ENCODE measurements around the gene SFT2D2.
A peak's percentile ranks its signal among the peaks of the same experiment; 100 is the strongest.

The SFT2D2 gene

DNA sequence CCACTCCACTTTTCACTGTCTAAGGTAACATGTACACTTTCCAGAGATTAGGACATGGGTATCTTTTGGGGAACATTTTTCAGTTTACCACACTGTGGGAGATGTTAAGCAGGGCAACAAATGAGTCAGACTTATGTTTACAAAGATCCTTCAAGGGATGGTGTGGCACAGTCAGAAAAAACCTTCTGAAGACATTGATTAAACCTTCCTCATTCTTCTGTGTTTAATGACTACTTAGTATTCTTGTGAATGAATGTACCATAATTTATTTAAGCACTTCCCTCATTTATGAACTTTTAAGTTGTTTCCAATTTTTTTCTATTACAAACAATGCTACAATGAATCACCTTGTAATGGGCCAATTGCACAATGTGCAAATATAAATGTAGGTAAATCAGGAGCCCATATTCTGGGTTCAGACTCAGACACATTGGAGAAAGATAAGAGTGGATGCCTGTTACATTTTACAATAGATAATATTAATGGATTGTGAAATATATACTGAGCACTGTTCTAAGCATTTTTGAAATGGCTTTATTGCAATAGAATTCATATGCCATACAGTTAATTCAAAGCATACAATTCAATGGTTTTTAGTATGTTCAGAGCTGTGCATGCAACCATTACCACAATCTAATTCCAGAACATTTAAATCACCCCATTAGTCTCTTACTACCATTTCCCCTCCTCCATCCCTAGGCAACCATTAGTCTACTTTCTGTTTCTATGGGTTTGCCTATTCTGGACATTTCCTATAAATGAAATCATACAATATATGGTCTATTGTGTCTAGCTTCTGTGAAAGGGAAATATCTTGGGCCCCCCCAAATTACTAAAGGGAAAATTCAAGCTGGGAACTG is 1.9 kb upstream of the SFT2D2 start:
- no peak for DNase-seq

- no peak for DNase-seq
Measured at GRCh38 chr1:168224991-168225390, 813 bp upstream of the SFT2D2 start.

DNA sequence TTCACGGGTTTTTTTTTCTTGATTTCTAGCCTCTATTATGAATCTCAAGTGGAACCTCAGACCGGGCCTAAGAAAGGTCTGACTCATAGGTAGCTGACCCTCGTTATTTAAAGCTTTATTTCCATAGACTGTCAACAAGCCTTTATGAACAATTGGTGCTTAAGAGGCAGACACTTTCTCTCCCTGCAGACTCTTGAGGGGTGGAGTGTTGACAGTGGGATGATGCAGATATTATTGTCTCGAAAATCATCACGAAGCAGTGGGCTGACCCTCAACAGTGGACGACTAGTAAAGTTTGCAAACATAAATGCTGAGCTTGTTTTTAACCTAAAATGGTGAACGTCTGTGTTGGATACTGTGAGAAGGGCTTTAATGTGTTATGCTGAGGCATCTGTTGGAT is 1.8 kb downstream of the SFT2D2 start:
- DNase-seq = peak; percentile 7

GRCh38 chr1:168229893-168230292 is 4.1 kb downstream of the SFT2D2 start:
- DNase-seq = no peak

DNA sequence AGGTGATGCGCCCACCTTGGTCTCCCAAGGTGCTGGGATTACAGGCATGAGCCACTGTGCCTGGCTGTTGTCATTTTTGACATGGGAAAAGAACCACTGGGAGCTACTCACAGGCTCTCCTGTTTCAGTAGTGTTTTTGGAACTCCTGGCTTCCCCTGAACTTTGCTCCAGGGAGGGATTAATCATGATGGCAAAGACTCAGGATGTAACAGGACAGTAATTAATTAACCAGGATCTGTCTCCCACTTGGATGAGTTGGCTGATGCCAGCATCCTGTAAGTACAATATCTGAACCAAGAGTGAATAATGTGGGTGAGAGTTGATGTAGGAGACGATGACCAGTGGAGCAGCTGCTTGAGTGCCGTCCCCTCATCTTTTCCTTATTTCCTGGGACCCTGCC is 4.9 kb downstream of the SFT2D2 start:
- DNase-seq = no peak

GRCh38 chr1:168234846-168235547 is 9.2 kb downstream of the SFT2D2 start:
- DNase-seq = peak; percentile 25

DNA sequence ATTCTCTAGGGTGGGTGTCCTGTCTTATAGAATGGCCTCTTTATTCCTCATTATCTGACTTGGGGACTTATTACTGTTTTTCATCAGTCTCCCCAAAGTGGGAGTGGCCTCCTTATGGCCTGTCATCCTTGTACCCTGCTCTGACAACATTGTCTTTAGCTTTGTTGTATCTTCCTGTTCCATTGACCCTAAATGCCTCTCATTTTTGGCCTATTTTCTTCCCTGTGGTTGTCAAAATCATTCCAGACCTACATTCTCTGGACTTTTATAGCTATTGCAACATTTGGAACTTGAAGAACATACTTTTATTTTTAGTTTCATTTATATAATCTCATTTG is 9.7 kb downstream of the SFT2D2 start:
- no peak for DNase-seq

- DNase-seq = no peak
Measured at GRCh38 chr1:168235937-168236336, 10.1 kb downstream of the SFT2D2 start.

- no peak for DNase-seq
Measured at GRCh38 chr1:168236836-168237611, 11.2 kb downstream of the SFT2D2 start.

DNA sequence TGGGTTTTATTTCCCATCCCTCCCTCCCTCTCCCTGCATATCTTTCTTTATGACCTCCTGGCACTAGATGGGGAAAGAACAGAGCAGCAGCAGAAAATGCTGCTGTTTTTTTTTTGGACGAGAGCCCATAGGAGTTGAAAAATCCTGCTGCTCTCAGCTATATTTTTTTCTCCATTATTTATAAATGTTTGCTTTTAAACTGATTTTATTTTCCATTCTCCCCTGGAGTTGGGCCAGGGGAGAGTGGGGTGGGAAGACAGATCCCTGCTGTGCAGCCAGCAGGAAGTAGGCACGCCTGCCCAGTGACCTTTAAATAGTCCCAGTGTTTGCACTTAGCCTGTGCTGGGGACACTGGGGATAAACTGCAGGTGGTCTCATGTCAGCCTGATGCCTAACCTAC is 17.4 kb downstream of the SFT2D2 start:
- DNase-seq = no peak

DNA sequence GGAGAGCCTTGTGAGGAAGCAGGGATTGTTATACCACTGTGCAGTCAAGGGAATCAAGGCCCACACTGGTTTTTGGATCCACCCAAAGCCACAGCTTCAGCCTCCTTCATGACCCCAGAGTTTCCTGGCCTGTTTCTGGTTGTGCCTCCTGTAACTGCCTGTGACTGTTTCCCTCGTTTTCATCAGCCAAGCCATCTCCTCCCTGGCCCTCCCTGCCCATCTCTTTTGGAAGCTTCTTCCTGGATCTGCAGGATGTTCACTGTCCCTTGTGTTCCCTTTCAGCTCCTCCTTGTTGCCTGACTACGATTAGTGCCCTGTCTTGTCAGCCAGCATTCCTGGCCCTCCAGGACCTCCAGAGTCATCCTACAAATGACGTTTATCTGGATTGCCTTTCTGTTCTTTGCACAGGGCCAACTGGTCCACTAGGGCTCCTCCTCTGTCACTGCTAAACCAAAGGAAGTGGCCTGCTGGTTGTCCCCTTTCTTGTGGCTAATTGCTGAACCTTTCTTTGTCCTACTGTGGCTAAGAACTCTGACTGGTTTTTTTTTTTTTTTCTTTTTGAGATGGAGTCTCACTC is 17.9 kb downstream of the SFT2D2 start:
- DNase-seq = no peak

DNA sequence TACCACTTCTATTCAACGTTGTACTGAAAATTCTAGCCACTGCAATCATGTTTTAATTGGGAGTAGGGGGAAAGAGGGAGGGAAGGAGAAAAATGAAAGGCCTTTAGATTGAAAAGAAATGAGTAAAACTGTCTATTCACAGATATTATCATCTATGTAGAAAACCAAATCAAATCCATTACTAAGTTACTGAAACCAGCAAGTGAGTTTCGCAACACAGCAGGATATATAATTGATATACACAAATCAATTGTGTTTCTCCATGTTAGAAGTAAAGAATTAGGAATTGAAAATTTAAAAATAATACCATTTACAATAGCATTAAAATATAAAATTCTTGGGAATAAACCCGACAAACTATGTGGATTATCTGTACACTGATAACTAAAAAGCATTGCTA is 19.2 kb downstream of the SFT2D2 start:
- DNase-seq = no peak

DNA sequence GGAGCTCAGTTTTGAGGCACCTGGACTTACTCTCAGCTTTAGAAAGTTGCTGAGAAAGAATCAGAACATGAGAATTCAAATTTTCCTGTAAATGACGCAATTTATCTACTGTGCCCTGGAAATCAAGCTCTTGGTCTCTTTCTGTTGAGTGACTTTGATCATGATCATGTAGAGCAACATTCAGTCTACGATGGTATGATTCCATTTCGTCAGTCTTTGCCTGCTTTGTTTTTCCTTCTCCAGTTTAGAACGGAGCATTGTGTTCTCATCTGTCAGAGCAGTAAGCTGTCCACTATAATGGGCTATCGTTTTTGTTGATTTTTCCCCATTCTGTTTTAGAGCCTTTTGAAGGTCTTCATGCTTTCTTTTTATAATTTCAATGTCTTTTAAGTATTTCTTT is 20.7 kb downstream of the SFT2D2 start:
- no peak for DNase-seq

DNA sequence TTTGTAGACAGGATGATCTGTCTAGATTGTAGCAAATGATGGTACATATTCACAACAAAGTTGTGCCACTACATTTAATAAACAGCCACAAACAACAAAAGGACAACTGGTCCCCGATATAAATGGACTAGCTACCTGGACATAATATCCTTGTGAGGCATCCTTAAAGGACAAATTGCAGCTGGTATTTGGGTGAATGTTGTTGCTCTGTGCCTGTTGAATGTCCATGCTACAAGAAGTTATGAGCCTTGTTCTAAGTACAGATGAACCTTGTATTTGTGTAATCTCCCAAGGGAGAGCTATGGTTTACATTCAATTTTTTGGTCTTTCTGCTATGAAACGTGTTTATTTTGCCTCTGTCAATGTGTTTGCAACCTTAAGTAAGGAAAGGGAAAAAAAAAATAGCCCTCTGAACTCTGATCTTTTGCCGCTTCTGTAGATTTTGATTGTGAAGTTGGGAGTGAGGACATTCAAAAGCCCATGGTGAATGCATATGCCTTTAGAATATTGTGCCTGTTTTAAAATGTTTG is 26.5 kb downstream of the SFT2D2 start:
- no peak for DNase-seq

- no peak for DNase-seq
Measured at GRCh38 chr1:168256164-168256563, 30.4 kb downstream of the SFT2D2 start.

- no peak for DNase-seq
Measured at GRCh38 chr1:168257397-168257796, 31.6 kb downstream of the SFT2D2 start.

DNA sequence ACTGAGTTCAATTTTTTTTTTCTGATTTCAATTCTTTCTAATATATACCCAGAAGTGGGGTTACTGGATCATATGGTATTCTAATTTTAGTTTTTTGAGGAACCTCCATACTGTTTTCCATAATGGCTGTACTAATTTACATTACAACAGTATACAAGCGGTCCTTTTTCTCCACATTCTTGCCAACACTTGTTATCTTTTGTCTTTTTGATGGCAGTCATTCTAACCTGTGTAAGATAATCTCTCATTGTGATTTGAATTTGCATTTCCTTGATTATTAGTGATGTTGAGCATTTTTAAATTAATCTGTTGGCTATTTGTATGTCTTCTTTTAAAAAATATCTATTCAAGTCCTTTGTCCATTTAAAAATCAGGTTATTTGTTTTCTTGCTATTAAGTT is 33.8 kb downstream of the SFT2D2 start:
- no peak for DNase-seq

- DNase-seq = peak; percentile 33
Measured at GRCh38 chr1:168260393-168260792, 34.6 kb downstream of the SFT2D2 start.

- DNase-seq = no peak
Measured at GRCh38 chr1:168261390-168261789, 35.6 kb downstream of the SFT2D2 start.

DNA sequence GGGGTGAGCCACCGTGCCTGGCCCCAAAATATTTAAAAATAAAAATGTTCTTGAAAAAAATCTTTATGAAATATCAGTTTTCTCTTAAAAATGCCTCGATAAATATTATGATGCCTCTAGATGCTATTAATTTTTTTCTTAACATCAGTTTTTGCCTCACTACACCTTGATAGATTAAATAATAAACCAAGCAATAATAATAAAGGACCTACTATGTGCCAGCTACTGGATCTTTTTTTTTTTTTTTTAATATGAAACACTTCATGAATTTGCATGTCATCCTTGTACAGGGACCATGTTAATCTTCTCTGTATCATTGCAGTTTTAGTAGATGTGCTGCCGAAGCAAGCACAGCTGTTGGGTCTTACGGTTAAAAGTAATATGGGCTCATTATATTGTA is 37.3 kb downstream of the SFT2D2 start:
- no peak for DNase-seq

DNA sequence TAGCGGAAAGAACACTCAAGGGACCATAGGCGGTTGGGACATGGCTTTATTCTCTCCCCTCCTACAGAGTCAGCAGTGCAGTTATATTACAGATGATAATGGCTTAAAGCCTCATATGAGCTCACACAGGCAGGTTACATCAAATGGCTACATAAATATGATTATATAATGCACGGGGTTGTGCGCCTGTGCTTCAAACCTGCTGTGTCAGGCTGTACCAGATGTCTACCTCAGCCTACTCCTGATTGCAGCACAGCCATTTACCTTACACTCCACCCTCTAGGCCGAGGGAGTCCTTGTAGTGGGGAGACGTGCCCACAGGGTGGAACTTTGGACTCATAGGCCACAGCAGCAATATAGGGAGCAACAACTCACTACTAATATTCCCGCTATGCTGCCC is 38.5 kb downstream of the SFT2D2 start:
- no peak for DNase-seq

GRCh38 chr1:168265596-168265995 is 39.8 kb downstream of the SFT2D2 start:
- no peak for DNase-seq

DNA sequence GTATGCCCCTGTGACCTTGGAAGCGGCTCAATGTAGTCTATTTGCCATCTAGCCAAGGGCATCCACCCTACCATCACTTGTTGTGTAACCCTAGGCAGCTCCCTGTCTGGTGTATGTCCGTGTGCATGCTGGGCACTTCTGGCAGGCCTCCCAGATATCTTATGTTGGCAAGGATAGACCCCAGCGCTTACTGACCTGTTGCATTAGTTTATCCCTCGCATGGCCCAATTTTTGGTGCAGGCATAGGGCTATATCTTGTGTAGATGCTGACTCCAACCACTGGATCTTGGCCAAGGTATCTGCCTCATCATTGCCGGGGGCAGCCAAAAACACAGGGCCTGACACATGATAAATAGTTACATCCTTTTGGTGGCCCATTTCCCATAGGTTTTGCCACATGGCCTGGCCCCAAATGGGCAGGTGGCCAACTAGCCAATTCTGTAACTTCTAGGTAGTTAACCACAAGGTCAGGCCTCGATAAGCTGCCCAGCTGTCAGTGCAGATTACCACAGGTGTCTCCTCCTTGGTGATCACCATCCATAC is 40.9 kb downstream of the SFT2D2 start:
- DNase-seq = no peak

Data from NCI-H774 (cell line).